HG03060 (cell line): ENCODE measurements around the gene GPC3.
"Not testable (repeated sequence)": the region's sequence is repeated elsewhere in the genome, so short reads cannot be mapped to it uniquely, and the experiment has no call there.

Experiments
- ATAC-seq: cut with Tn5 transposase; IDR thresholded peaks from one replicate; pipeline ENCODE4 v1.9.1; 2021; ENCODE audit warnings: low read depth, moderate number of reproducible peaks; ENCODE audit not compliant: unreplicated experiment

Gene GPC3

DNA sequence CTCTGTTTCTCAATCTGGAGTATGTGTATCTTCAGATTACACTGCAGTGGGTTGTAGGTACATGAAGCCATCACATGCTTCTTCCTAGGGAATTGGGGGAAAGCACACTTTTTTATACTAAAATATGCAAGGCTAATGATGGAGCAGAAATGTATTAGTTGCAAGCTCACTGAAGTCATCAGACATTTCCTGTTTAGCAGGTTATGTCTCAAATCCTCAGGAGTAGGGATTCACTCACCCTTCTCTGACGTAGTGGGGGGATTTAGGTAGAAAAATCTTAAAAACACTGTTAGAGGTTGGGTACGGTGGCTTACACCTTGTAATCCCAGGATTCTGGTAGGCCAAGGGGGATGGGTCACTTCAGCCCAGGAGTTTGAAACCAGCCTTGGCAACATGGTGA, 441.7 kb downstream of the GPC3 start:
- ATAC-seq, result no peak

DNA sequence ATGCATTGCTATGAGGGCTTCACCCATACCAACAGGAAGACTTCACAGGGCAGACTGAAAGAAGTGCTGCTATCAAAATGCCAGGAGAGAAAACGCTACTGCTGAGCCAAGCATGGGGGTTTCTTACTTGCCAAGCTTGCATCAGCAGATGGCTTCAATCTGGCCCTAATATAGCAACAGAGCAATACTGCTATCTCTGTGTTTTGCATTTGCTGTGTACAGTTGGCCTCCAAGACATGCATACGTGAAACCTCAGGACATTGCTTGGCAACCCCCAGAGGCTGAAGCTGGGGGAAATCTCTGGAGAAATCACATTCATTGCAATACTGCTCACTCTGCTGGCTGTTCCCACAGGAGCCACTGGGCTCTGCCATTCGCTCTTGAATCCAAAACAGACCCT, 442.9 kb downstream of the GPC3 start:
- no peak for ATAC-seq

DNA sequence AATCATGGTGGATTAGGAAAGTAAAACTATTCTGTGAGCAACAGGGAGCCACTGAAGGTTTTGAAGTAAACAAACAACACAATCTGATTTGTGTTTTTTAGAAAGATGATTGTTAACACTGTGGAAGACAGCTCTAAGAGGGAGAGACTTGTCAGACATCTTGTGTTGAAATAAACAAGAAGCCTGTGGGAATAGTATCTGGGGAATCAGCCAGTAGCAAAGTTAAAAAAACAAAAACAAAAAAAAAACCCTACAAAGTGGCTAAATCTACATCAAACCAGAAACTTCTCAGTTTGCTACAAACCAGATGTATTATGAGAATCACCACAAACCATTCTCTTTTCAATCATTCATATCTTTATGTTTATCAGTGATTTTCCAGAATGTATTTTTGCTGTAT, 444.4 kb downstream of the GPC3 start:
- no peak for ATAC-seq

DNA sequence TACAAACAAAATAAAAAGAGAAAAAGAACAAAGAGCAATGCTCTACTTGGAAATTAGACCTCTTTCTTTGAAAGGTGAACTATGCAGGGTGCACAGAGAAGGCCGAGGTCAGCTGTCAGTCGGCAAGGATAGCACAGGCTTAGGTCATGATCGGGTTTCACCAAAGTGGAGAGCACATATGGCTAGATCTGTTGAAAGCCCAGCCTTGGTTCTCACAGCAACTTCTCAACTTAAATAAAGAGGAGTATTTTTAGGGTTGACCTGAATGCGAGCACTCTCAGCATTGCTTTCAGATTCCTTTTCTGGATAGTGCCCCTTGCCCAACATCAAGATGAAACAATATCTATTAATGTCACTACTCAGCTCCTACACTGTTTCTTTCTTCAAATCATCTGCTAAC, 447.2 kb downstream of the GPC3 start:
- ATAC-seq, result no peak

DNA sequence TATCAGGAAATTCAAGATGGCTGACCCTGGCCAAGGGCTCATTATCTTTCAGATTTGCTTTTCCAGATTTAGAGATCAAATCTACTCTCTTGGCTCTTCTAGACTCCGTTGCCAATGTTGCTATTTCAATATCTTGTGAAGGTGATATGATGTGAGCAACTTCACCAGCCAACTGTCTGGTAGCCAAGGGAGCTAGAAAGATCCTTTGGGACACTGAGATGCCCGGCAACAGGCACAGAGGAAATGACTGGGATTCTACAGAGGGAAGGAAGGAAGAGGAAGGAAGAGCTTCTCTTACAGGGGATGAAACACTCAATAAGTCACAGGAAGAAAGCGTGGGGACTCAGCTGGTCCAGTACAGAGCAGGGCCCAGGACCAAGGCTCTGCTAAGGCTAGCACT, 448.3 kb downstream of the GPC3 start:
- ATAC-seq, result no peak

DNA sequence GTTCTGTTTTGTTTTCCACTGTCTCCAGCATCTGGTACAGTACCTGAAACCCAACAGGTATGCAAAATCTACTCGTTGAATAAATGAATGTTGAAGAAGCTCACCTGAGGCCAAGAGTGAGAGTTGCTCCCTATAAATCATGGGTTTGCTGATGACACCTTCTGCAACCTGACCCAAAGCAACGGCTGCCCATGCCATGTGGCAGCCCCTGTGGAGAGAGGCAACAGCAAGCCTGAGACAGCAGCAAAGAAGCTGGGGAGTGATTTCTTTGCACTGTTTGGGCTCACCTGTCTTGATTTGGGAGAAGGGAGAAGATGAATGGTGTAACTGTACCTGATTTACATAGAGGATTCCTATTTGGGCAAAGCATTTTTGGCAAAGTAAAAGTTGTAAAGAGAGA, 450.3 kb downstream of the GPC3 start:
- no peak for ATAC-seq

DNA sequence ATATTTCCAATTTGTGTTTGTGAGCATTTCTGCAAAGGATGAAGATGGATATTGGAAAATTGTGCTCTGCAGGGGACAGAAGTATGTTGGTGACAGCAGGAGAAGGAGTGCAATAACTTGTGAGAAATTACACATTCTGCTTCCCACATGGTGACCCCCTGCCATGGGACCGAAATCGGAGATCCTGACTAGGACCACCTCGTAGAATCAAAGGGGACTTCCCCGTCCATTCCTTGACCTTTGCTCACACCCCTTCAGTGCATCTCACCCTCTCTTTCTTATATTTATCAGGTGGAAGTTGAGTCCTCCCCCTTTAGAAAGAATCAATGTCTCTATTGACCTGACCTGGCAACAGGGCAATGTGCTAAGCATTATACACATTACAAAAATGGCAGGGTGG, 451.2 kb downstream of the GPC3 start:
- no peak for ATAC-seq

DNA sequence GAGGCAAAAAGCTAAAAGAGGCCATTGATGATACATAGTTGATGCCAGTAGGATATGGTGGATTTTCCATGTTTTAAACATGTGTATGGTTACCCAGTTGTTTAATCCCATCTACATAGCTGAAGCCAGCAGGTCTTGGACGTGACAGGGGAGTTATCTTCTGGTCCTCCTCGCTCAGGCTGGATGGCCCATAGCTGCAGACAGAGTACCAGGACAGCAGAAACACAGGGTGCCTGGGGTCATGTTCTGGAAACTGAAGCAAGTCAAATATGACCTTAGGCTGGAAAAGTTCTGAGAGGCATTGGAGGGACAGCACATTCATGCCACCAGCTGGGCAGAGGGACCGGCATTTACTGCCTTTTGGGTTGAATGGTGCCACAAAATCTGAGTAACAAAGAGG, 452.1 kb downstream of the GPC3 start:
- no peak for ATAC-seq

DNA sequence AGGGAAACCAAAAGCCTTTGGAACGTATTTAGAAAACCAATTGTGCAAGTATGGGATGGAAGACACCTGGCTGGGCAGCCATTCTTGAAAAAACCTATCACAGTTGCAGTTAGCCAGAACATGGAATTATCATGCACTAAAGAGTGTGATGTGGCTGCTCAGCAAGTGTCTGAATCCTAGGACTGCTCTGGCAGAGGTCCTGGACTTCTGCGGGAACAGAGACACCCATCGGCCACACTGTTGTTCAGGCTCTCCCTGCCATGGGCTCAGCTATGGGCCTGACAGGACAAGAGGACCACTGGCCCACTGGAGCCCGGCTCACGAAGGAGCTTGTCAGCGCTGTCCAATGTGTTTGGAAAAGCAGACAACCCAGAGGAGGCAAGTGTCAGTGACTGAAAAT, 454.4 kb downstream of the GPC3 start:
- ATAC-seq, result no peak

DNA sequence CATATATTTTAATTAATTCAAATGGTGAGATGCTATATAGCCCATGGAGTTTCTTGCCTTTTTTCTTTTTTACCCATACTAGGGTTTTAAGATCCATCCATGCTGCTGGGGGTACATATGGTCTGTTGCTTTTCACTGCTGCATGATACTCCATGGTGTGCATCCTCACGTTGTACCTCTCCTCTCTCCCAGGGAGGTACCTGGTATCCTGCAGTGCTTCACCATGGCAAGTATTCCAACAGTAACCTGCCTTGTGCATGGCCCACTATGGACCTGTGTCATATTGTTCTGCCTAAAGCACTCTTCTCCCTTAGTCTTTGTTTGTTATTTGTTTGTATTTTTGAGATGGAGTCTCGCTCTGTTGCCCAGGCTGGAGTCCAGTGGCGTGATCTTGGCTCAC, 455.8 kb downstream of the GPC3 start:
- ATAC-seq, result no peak

DNA sequence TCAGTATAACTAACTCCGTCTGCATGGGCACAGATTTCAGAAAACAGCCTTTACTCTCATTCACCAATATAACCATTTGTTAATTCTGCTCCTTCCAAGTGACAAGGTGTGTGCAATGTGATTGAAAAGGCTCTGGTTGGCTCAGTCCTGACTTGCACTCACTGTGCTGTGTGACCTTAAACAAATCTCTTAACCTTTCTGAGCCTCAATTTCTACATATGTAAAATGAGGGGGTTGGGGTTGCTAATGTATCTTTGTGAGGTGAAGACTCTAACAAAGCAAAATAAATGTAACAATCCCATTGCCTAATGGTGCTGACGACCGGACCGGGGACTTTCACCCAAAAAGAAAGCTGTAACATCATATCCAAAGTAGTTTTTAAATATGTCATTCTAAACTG, 457.6 kb downstream of the GPC3 start:
- no peak for ATAC-seq

DNA sequence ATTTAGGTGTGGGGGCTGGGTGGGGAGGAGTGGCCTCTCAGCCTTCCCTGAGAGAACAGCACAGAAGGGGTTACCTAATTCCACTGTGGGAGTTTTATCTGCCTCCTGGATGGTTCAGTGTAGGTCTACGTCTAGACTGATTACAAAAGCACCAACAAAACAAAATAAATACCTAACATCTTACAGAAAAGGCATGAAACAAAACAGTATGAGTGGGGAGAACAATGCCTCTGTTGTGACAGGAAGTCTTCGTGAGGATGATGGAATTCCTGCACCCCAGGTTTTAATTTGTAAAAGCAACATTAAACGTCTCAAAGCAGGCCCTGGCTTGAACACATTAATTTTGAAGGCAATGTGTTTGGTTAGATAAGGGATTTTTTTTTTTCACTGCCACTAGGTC, 458.0 kb downstream of the GPC3 start:
- ATAC-seq, result no peak

DNA sequence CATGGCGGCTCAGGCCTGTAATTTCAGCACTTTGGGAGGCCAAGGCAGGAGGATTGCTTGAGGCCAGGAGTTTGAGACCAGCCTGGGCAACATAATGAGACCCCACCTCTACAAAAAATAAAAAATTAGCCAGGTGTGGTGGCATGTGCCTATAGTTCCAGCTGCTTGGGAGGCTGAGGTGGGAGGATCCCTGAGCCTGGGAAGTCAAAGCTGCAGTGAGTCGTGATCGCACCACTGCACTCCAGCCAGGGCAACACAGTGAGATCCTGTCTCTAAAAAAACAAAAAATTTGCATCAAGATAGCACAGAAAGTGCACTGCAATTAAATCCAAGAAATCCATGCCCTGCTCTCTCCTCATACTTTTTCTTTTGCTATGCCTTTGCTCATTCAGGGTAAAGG, 458.6 kb downstream of the GPC3 start:
- not testable (repeated sequence) for ATAC-seq

DNA sequence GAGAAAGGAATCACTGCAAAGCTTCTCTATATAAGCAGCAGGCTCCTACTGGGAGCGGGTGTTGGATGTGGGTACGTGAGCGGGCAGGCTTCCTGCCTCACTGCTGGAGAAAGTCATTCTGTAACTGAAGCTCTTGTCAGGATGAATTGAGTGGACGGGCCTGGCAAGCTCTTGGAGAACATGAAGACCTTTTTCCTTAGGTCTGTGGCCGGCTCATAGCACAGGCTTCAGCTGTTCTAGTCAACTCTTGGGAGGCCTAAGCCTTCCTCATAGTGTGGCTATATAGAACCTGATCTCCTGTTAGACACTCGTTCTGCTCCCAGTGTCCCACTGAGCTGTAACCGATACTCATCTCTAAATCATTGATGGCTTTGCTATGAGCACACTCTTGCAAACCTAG, 461.9 kb downstream of the GPC3 start:
- no peak for ATAC-seq

DNA sequence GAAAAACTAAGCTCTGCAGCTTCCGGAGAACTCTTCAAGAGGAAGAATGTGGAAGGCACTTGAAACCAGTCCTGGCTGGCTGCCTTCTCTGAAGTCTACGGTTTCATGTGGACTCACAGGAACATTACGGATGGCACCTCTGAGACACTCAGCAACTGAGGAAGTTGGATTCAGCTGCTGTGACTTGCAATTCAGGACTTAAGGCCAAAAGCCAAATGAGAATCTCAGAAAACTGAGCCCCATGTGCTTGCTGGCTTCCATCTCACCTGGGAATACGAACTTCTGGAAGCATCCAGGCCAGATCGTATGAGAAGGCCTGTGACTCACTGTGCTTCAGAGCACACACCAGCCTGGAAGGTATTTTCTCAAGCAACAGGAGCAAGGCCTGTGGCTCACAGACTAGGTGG, 462.3 kb downstream of the GPC3 start:
- ATAC-seq, result no peak

DNA sequence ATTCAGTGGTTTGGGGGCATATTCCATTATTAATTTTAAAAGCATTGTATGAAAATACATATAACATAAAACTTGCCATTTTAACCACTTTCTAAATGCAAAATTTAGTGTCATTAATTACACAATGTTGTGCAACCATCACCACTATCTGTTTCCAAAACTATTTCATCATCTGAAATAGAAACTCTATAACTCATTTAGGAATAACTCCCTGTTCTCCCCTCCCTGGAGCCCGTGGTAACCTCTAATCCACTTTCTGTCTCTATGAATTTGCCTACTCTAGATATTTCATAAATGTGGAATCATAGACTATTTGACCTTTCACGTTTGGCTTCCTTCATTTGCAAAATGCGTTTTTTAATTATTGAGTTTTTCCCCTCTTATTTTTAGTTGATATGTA, 468.7 kb downstream of the GPC3 start:
- ATAC-seq, result no peak

DNA sequence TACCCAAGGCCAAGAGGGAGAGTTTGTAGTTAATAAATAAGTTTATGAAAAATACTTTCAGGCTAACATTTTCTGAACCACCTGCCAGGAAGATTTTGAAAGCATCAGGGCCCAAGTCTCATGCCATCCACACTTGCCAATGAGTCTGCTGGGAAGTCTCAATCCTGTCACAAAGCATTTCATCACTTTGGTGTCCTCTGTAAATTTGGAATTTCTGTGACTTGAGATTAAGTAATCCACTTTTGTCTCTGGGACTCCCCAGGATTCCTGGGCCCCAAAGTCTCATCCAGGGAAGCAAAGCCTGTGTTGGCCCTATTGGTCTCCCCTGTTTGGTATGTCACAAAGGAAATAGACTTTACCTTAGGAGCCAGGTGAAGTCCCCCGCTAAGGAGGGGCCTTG, 470.9 kb downstream of the GPC3 start:
- ATAC-seq, result no peak

DNA sequence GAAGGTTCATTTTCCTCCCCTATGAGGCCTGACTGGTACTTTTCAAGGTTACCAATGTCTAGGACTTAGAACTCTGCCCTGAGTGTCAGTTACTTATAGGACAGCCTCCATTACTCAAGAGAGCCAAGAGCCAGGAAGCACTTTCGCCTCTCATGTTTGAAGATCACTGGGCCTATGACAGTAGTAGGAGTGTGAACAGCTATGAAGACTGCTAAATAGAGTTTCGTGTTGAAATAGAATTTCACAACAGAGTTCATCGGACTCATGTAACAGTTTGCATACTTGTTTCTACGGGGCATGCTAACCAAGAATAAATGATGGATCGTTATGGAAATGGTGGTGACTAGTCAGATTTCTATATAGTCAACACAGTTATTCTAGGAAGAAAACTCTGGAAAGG, 472.3 kb downstream of the GPC3 start:
- ATAC-seq, result no peak

DNA sequence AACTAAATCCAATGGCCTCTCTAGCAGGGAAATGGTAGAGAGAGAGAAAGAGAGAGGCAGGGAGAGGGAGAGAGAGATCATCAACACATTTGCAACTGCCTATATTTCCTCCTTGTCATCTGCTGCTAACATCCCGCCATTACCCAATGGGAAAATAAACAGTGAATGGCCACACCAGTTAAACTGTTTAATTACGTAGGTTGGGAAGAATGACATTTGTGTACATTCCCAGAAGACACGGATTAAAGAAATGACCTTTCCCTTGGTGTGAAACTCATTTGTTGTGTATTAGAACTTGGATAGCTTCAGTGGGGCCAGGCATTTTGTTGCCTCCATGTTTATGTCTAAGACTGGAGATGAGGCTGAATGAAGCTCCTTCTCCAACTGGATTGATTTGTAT, 474.4 kb downstream of the GPC3 start:
- no peak for ATAC-seq

DNA sequence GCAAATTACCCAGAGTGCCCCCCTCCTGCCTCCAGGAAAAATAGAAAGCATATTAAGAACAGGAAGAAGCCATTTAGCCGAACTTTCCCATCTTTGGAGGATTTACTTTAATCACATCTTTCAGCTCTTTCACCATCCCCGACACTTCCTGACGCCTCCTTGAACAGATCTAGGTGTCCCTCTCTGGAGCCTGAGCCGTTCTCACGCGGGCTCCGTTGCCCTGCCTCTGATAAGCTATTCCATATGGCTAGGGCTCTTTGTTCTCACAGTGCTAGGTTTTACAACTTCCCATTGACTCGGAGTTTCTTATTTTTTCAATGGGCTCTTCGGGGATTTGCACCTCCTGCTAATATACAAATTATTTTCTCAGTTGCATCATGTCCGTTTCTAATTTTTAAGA, 488.0 kb downstream of the GPC3 start:
- ATAC-seq, result no peak

DNA sequence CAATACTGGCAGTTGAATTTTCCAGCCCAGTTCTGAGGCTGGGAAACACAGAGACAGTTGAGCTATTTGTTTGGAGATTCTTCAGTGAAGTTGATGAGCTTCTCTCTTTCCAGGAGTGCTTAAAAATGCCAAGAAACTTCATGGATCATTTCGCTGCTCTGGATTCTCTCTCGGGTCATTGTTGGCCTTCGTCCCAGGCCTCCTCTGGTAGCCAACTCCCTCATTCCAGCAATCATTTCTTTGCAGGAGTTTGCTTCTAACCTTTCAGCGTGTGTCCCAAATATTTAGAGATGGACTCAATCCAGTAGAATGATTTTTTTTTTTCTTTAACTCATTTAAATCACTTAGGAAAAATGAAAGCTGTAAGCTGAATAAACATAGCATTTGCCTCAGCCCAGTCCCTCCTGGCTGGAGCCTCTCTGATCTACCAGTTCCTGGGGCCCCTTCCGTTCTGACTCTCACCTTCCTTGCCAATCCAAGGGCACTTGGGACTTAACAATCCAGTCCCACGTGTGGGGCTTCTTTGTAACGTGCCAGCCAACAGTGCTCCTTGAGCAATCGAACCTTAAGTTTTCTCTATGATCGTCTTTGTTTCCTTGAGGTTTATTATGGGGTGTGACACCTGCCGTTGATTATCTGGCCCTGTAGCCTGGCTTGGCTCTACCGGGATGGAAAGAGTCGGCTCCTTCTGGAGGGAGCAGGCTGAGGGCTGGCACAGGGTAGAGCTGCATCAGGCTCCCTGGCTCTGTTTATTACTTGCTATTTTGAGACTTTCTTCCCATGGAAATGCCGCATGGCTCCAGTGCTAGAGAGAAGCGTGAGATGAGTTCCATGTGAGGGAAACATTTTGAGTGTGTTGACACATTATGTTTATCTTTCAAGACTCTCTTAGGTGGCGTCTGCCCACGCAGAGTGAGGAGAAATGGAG, 489.7 kb downstream of the GPC3 start:
- ATAC-seq, result no peak

DNA sequence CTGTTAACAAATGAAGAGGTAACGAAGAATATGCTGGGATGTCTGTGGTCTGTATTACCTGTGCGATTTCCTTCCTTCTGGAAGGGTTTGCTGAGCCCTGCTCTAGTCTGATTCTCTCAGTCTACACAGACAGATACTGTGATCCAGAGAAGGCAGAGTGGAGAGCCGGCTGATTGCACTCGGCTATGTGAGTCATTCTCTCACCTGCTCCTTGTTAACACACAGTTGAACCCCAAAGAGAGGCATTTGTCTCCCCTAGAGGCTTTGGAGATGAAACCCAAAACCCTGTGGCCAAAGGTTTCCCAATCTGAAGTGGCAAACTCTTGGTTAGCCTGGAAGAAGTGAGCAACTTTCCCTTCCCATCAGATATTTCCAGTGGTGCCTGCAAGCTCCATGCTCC, 492.0 kb downstream of the GPC3 start:
- ATAC-seq, result no peak

DNA sequence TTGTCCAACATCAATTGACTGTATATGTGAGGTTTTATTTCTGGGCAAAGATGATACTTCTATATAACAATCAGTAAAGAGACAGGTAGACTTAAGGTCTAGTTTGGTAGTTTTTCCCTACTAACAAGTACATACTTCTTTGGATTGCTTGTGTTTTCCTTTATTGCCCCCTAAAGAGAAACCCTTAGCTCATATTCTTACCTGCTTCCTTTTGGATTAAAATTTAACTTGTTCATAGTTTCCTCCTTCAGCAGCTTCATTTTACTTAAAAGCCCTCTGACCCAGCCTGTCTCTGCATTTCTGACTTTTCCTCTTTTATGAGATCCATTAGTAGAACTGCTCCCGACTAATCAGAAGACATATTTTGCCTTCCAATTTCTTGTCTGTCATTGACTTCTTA, 494.4 kb downstream of the GPC3 start:
- ATAC-seq, result no peak
